Skin epidermis (tissue), 12 donors: ENCODE data around the gene YJEFN3.

Experiments used
- H3K27ac ChIP-seq, 21 experiments: fragments of 200-600 bp; sonication (generic) in 11 of 21; one replicate each; pipeline ENCODE4 v1.5.0; 2020; ENCODE audit warnings: mild to moderate bottlenecking in 3 of 21, inconsistent platforms in 2 of 21, moderate library complexity in 2 of 21
- H3K4me3 ChIP-seq, 7 experiments: fragments of 200-600 bp; sonication (generic) in 2 of 7; one replicate each; pipeline ENCODE4 v1.5.0; 2020; ENCODE audit warnings: inconsistent platforms in 2 of 7, mild to moderate bottlenecking in 2 of 7, moderate library complexity in 1 of 7

YJEFN3 gene, protein sequence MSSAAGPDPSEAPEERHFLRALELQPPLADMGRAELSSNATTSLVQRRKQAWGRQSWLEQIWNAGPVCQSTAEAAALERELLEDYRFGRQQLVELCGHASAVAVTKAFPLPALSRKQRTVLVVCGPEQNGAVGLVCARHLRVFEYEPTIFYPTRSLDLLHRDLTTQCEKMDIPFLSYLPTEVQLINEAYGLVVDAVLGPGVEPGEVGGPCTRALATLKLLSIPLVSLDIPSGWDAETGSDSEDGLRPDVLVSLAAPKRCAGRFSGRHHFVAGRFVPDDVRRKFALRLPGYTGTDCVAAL

DNA sequence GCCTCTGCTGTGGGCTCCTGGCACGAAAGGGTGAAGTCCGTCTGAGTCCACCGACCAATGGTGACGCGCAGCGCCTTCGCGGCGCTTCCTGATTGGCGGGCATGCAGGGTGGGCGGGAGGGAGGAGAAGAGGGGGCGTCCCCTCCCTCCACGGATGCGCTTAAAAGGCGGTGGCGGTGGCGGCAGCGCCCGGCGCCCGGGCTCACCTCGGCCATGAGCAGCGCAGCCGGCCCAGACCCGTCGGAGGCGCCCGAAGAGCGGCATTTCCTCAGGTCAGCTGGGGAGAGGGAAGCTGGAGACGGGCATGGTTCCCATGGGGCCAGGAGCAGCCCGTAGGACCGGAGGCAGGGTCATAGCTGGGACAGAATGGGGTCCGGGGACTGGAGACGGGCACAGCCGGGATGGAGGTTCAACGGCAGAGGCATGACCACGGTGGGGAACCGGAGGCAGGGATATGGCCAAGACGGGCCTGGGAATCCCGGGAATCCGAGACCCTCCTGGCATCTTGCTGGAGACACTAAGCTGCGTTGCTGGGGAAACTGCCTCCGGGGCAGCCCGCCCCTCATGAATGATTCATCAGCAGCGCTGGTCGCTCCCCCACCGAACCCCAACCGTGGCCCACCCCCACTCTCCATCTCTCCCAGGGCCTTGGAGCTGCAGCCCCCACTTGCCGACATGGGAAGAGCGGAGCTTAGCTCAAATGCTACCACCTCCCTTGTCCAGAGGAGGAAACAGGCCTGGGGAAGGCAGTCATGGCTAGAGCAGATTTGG lies at the start of gene YJEFN3:
Gene YJEFN3 (plus strand): TSS at position 191 of the 770 bp plus-strand sequence. CDS start 22 bp downstream, at position 213.
- no peak within 1 kb of the TSS for H3K4me3 ChIP-seq
- H3K27ac ChIP-seq, result no peak within 1 kb of the TSS

DNA sequence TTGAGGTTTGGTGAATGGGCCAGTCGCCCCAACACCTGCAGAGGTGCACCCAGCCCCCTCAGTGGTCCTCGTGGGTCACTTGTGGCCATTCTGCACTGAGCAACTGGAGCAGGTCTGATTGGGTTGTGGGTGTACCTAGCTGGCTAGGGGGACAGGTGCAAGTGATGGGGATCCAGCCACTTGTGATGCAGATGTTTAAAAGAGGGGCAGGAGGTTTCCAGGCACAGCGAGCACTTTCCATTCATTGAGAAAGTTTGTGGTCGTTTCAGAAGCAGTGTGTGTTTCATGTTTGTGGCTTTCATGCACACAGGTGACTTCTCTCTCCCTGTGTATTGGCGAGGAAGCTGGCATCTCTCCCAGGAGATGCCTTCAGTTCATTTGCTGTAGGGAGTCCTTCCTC lies 48.0 kb upstream of the YJEFN3 start:
- no peak overlapping the region for H3K27ac ChIP-seq
- H3K4me3 ChIP-seq, result no peak overlapping the region

DNA sequence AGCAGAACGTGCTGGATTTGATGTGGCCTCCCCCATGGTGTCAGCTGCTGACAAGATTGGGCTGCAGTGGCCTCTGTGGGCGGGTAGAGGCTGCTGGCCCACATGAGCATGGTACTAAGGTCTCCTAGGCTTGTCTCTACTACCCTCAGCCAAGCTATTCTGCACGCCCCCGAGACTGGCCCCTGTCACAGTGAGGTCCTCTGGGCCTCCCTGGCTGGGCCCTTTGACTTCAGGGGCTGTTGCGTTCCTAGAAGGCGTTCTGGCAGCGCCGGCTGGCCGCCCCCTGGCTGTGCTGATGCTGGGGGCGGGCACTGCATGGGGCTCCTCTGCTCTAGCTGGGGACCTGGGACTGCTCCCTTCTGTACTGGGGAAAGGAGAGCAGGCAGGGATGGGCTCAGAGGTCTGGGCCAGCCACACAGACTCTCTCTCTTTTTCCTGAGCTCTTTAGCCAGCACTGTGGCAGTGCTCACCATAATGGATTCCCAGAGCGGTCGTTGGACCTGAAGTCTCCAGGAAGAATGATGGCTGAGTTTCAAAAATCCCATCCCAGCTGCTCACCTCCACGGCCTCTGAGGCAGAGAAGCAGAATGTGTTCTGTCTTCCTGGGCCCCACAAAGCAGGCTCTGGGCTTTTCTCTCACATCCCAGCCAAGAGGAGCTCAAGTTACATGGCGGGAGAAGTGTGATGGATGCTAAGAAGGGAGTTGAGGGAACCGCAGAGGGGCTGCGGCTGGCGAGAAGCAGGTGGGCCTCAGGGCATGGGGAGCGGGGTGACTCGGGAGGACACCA lies 45.7 kb upstream of the YJEFN3 start:
- no peak overlapping the region for H3K27ac ChIP-seq
- H3K4me3 ChIP-seq, result no peak overlapping the region

DNA sequence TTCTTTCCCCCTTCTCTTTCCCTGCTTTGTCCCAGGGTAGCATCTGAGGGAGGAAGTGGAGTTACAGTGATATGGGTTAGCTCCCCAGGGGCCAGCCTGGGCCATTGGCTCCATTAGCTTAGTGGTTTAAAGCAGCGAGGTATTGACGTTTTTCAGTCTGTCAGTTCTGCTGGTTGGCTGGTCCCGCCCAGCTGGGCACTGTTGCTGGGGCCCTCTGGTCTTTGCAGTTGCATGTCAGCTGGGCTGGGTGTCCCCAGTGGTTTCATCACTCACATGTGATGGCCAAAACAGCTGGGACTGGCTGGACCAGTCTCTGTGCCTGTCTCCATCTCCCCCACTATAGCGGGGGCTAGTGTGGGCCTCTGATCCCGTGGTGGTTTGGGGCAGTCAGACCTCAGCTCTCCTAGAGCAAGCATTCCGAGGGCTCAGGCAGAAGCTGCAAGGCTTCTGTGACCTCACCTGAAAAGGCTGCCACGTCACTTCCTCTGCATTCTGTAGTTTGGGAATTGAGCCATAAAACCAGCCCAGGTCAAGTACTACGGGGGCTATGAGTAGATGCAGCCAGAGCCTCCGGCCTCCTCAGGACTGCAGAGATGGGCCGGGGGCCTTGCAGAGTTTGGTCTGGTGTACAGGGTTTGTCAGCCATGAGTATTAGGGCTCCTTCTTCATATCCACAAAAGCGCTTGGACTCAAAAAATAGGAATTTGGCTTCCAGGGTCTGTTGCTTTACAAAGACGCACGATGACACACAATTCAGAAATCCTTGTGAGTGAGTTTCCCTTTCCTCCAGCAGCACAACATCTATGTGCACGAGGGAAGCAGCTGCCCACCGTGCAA lies 43.3 kb upstream of the YJEFN3 start:
- peak overlapping the region in 11 of 21 experiments; percentile 8 to 62 (median 37) for H3K27ac ChIP-seq
- H3K4me3 ChIP-seq, result no peak overlapping the region

DNA sequence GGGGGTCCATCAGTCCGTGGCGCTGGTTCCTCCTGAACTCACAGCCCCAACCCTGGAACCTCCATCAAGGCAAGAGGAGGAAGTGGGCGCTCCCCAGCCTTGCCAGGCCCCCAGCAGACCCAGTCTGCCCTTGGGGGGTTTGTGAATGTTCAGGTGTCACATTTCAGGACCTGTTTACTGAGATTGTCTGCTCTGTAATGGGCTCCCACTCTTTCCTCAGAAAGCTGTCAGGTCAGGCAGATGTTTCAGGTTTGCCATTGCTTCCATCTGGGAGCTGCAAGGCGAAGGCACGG lies 42.8 kb upstream of the YJEFN3 start:
- H3K4me3 ChIP-seq, result no peak overlapping the region
- H3K27ac ChIP-seq, result peak overlapping the region in 7 of 21 experiments; percentile 10 to 90 (median 37)

DNA sequence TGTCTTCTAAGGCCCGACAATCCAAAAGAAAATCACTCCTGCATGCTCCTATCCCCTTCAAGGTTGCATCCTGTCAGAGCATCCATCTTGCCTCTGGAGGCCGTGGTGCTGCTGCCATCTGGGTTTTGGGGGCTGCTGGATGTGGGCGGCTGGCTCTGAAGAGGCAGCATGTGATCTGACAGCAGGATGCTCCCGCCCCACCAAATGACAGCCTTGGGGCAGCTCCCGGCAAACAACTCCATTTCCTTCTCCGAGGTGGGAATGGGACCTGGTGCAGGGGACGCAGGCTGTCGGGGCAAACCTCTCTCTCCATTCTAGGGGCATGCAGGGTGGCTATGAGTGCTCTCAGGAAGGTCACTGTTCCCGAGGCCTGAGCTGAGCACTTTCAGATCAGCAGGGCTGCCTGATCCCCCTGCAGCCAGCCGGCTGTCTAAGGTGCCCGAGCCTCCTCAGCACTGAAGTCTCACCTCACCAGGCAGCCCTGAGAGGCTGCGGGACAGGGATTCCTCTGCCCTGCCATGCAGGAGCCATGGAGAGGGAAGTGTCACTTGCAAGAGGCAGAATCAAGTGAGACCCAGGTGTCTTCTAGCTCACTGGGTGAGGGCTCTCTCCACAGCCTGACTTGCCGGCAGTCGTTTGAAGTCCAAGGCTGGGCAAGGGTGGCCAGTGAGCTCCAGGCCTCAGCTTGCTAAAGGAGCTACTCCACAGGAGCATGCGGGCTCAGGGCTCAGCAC lies 42.2 kb upstream of the YJEFN3 start:
- peak overlapping the region in 13 of 21 experiments; percentile 19 to 93 (median 79) for H3K27ac ChIP-seq
- no peak overlapping the region for H3K4me3 ChIP-seq

DNA sequence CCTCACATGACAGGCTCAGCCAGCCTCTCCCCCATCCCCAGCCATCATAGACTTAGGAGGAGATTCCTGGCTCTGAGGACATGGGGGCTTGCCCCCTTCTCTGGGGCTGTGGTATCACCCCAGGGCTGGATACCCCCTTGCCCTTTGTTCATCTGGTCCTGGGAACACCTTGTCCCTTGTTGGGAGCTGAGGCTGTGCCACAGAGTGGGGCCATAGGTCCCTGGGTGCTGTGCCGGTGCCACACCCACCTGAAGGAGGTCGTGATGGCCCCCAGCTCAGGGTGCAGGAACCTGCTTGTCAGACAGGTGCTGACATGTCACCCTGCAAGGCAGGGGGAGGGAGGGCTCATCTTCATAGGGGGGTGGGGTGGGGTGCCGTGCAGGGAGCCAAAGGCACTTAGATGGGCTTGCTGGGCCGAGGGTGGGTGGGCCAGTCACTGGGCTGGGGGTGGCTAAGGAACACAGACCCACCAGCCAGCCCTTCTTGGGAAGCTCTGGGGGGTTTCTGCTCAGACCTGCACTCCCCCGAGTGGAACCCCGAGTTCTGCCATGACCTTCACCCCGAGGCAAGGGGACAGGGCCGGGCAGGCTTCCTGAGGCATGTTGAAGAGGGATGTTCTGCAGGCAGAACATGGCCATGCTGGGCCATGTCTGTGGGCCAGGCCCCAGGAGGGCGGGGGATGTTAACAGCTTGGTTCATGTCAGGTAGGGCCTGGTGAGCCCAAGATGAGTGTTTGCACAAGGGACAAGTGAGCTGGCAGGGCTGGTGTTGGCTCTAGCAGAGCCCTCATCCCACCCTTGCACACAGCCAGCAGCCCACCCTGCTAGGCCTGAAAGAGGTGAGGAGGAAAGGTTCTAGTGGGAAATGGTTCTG lies 41.4 kb upstream of the YJEFN3 start:
- peak overlapping the region in 18 of 21 experiments; percentile 5 to 93 (median 80) for H3K27ac ChIP-seq

DNA sequence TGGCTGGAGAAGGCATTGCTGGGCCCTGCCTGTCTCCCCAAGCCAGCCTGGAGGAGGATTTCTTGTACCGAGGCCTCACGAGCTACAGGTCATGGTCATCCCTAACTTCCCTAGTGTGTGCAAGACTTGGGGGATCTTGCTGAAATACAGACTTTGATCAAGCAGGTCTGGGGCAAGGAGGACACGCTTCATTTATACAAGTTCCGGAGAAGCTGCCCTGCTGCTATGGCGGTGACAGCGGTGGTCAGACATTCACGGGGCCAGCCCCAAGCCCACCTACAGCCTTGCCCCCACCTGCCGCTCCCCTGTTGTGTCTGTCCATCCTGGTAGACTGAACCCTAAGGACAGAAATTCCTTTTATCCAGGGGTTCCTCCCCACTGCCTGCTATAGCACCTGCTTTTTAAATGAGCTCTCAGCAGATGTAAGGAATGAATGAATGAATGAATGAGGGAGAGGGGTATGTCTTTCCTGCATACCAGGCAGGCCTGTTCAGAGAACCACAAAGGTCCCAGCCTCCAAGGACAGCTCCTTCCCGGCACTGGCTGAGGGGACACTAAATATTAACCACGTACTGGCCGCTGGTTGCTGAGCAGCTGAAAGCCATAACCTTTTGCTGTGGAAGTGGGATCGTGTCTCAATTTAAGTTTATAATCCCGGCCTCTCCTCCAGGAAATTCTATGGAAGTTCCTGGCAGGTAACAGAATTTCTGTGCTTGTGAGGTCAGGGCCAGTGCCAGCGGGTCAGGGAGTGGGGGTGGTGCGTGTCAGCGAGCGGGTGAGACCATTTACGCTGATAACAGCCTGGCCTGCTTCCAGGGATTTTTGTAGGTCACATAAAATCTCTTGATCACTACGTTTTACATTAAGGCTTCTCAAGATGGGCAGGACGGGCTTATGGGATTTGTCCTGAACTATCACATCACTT lies 40.5 kb upstream of the YJEFN3 start:
- Histone ChIP-seq H3K27ac (peak overlapping the region in 20 of 21 experiments; percentile 19 to 93 (median 80)), H3K4me3 (no peak overlapping the region)

More for the DNA sequence above, 41.4 kb upstream of the YJEFN3 start:
- no peak overlapping the region for H3K4me3 ChIP-seq

DNA sequence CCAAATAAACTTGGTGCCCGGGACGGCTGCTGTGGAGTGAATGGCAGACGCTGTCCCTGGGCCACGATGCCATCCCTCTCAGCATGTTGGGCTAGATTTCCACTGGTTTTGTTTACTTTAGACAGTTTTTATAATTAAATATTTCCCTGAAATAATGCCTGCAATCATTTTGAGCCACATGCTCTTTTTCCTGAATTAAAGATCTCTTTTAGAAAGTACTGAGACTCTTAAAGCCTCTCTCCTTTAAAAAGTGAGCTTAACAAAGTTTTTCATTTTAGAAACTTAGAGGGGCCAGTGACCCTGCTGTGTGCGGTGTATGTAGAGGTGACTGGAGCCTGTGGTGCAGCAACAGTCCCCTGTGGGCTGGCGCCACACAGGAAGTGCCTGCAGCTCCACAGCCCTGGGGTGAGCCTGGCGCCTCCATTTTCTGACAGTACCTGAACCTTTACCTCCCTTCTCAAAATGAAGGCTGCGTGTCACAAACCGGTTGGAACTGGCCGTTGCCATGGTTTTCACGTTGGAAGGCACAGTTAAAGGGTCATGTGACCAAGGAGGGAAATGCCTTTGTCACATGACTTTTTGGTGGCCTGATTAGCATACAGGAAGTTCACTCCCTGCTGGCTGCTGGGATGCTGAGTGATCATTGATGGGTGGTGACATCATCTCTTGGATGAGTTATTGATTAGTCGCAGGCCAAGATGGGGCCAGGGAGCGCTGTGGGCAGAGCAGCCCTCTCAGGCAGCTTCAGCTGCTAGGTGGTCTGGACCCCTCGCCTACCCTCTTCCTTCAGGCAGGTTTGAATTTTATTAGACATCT lies 39.6 kb upstream of the YJEFN3 start:
- Histone ChIP-seq H3K4me3 (no peak overlapping the region), H3K27ac (peak overlapping the region in 20 of 21 experiments; percentile 46 to 93 (median 80))

DNA sequence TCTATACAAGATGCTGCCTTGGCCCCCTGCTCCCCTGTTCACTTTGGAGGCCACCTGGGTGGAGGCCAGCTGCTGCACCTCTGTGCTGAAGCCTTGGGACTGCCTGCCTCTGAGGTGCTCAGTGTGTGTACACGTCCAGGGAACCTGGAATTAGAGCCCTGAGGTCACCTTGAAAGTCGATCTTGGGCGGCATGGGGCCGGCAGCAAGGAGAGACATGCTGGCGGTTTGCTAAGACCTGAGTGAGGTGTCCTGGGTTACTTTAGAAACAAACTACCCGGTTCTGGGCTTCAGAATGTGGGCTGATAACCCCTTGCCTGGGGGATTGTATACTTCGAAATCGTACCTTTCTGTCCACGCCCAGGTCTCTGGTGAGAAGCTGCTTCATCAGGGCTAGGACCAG lies 38.9 kb upstream of the YJEFN3 start:
- Histone ChIP-seq H3K27ac (peak overlapping the region in 19 of 21 experiments; percentile 46 to 93 (median 81)), H3K4me3 (no peak overlapping the region)

DNA sequence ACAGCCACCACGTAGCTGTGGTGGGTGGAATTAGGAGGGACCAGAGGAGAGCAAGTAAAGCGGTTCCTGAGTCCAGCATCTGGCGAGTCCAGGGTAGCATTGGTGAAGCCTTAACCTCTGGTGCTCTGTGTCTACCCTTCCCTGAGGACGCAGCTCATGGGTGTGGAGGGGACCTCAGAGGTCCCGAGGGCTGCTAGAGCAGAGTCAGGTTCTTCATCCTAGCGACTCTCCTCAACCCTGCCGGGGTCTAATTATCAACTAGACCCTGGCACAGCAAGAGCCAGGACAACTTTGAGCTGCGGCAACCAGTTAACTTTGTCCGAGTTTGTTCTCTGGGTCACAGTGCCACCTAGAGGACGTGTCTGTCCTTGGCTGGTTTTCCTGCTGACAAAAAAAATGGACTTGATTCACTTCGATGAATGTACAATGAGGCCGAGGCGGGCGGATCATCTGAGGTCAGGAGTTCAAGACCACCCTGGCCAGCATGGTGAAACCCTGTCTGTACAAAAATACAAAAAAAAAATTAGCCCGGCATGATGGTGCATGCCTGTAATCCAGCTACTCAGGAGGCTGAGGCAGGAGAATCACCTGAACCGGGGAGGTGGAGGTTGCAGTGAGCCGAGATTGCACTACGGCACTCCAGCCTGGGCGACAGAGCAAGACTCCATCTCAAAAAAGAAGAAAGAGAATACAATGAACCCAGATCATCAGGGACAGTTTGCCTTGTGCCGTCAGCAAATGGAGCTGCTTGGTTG lies 38.3 kb upstream of the YJEFN3 start:
- H3K27ac ChIP-seq, result peak overlapping the region in 19 of 21 experiments; percentile 46 to 93 (median 81)
- no peak overlapping the region for H3K4me3 ChIP-seq

DNA sequence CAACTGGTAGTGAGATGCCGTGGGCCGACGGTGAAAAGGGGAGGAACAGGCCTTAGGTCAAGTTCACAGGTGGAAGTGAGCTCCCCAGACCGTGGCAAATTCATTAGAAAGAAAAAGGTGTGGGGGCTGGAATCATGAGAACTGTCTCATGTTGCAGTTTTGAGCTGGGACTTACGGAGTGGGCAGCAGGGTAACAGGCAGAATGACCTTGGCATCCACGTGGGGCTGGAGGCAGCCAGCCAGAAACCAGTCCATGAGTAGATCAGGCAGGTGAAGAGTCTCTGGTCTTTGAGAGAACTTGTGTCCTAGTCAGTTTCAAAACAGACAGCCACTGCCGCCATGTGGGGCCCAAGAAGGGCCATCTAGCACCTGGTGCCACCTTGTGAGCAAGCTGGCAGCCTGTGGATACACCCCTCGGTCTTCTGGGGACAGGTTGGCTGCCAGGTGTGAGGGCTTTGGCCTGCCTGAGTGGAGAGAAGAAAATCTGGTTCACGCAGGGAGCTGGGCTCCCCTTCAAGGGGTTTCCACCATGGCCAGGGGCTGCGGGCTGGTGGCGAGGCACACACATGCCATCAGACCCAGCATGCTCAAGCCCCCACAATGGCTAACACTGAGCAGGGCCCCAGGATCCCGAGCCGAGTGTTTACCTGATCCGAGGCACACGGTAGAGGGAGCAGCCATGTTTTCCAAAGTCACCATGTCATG lies 37.2 kb upstream of the YJEFN3 start:
- no peak overlapping the region for H3K4me3 ChIP-seq
- no peak overlapping the region for H3K27ac ChIP-seq

DNA sequence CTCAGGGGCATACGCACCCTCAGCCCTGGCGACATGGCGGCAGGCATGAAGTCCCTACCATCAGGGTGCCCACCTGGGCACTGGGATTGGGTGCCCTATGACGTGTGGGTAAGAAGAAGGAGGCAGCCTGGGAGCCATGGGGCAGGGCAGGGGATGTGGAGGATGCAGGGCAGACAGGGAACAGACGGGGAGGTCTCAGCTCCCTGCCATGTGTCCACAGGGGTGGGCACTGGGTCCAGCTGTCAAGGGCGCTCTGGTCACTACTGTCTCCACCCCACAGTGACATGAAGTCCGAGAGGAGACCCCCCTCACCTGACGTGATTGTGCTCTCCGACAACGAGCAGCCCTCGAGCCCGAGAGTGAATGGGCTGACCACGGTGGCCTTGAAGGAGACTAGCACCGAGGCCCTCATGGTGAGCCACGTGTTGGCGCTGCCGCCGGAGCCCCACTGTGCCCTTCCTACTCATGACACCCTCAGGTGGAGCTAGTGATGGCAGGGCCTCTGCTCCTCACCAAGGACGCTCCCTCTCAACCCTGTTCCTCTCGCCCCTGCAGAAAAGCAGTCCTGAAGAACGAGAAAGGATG lies 36.6 kb upstream of the YJEFN3 start:
- no peak overlapping the region for H3K27ac ChIP-seq
- H3K4me3 ChIP-seq, result no peak overlapping the region

DNA sequence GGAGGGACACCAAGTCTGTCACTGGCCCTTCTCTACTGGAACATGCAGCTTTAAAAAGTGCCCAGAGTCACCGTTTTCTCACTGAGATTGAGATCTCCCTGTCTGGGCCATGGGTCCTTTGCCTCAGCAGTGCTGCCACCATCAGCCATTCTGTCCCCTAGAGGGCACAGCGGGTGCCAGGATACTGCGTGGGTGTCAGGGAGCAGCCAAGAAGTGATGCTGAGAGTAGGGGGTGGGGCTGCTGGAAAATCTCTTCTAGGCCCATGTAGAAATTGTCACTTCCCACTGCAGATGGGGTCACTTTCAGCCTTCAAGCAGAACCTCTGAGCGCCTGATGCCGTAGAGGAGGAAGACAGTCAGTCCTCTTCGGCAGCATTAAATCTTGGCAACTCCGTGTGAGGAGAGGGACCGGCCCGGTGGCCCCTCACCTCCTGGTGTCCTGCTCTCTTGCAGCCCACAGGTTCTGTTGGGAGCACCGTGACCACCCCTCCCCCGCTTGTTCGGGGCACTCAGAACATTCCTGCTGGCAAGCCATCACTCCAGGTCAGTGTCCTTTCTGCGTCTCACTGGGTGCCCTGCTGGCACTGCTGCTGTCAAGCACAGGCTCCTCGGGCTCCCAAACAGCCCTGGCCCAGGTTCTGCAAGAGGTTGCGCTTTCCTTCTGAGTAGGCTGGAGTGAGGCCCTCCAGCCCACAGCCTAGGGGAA lies 34.7 kb upstream of the YJEFN3 start:
- H3K27ac ChIP-seq, result no peak overlapping the region

More for the DNA sequence above, 34.7 kb upstream of the YJEFN3 start:
- H3K4me3 ChIP-seq, result no peak overlapping the region
